ENCODE data around the gene S100A4.

- TF ChIP-seq GABPA (IDR thresholded peaks at IDR 0.05; ENCODE audit: low read depth): no peak
- no peak for TF ChIP-seq CTCF (IDR thresholded peaks at IDR 0.05; ENCODE audit: insufficient read depth, low read length)
- no peak for TF ChIP-seq POLR2AphosphoS5 (IDR thresholded peaks at IDR 0.05; ENCODE audit: low read depth)
- no peak for TF ChIP-seq SPI1 (IDR thresholded peaks at IDR 0.05; ENCODE audit: borderline replicate concordance, low read depth)
These were observed 46.9 kb downstream of the S100A4 start for GRCh38 chr1:153498746-153499145.
